Measurements from ENCODE around the gene RELT.

RELT gene

GRCh38 chr11:73388265-73389133, 12.3 kb downstream of the RELT start:
- H3K27me3 ChIP-seq (ENCODE audit: low read length) = no peaks in the 10 kb centered on the region
- peaks cover 70% of the 10 kb centered on the region for H3K79me2 ChIP-seq (ENCODE audit: insufficient read depth, low read length)
- TF ChIP-seq EZH2phosphoT487 (conservative IDR thresholded peaks at IDR 0.05; ENCODE audit: low read length) (no peak), CTCF (IDR thresholded peaks at IDR 0.05; ENCODE audit: insufficient read depth, low read length, poor library complexity, severe bottlenecking) (no peak)
- no peak overlapping the region for H3K27ac ChIP-seq (ENCODE audit: low read depth, low read length)
- H3K4me2 ChIP-seq (ENCODE audit: low read depth, low read length, poor library complexity, severe bottlenecking) = no peak overlapping the region
- H2AFZ ChIP-seq (ENCODE audit: low read depth, low read length, severe bottlenecking) = no peak overlapping the region
- no peaks in the 10 kb centered on the region for H3K9me3 ChIP-seq (ENCODE audit: insufficient read depth, low read length)
- peaks cover 7% of the 10 kb centered on the region for H3F3A ChIP-seq (ENCODE audit: insufficient read depth)
- no peak overlapping the region for H3K9ac ChIP-seq (ENCODE audit: low read length)
- H3K9me2 ChIP-seq (replicated peaks; ENCODE audit: insufficient read depth, low read length) = no peaks in the 10 kb centered on the region
- no peaks in the 10 kb centered on the region; the same call in 1 of the 2 replicates for H4K20me1 ChIP-seq (ENCODE audit: low read depth, low read length)
- H3K4me3 ChIP-seq (ENCODE audit: insufficient read depth, low read length, poor library complexity, severe bottlenecking) = no peak overlapping the region
- no peaks in the 10 kb centered on the region for H3K36me3 ChIP-seq (ENCODE audit: low read length)

DNA sequence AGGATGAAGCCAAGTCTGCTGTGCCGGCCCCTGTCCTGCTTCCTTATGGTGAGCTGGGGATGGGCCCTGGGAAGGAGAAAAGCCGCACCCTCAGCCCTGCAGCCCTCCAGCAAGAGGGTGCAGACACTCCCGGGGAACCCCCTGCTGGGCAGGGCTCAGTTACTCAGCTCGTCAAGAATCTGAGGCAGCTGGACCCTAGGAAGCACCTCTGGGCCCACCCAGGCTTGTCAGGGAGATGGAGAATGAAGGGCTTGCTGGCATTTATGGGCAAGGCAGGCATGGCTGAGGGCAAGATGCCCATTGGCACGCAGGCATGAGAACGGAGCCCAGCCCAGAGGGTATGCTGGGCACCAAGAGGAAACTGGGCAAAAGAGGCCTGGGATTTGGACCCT, 12.9 kb downstream of the RELT start:
- H4K20me1 ChIP-seq (ENCODE audit: low read depth, low read length) = no peaks in the 10 kb centered on the region; the same call in 1 of the 2 replicates
- H3K36me3 ChIP-seq (ENCODE audit: low read length) = no peaks in the 10 kb centered on the region
- peaks cover 64% of the 10 kb centered on the region for H3K79me2 ChIP-seq (ENCODE audit: insufficient read depth, low read length)
- no peak overlapping the region for H3K27ac ChIP-seq (ENCODE audit: low read depth, low read length)
- no peaks in the 10 kb centered on the region for H3K9me2 ChIP-seq (replicated peaks; ENCODE audit: insufficient read depth, low read length)
- TF ChIP-seq EZH2phosphoT487 (conservative IDR thresholded peaks at IDR 0.05; ENCODE audit: low read length) = no peak
- no peak for TF ChIP-seq CTCF (IDR thresholded peaks at IDR 0.05; ENCODE audit: insufficient read depth, low read length, poor library complexity, severe bottlenecking)
- no peak overlapping the region for H3K4me3 ChIP-seq (ENCODE audit: insufficient read depth, low read length, poor library complexity, severe bottlenecking)
- H3K9me3 ChIP-seq (ENCODE audit: insufficient read depth, low read length) = no peaks in the 10 kb centered on the region
- H3K4me2 ChIP-seq (ENCODE audit: low read depth, low read length, poor library complexity, severe bottlenecking) = no peak overlapping the region
- H3K9ac ChIP-seq (ENCODE audit: low read length) = no peak overlapping the region
- peaks cover 5% of the 10 kb centered on the region; the same call in 1 of the 2 replicates for H3F3A ChIP-seq (ENCODE audit: insufficient read depth)
- no peaks in the 10 kb centered on the region for H3K27me3 ChIP-seq (ENCODE audit: low read length)
- no peak overlapping the region for H2AFZ ChIP-seq (ENCODE audit: low read depth, low read length, severe bottlenecking)

DNA sequence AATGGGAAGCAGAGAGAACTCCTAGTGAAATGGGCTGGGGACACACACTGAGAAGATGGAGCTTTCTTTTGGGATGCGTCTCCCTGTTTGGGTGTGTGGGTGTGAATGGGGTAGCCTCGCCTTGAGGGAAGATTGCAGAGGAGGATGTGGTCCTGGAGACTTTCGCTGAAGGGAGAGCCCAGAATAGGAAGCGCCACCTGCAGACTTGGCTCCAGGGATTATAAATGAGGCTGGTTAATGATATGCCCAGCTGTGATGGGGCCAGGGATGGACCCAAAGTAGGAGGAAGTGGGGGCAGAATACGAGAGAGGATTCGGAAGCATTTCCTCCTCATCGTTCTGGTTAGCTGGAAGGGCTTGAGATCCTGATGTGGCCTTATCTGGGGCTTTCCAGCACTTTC, 13.7 kb downstream of the RELT start:
- Histone ChIP-seq H3K9ac (ENCODE audit: low read length) (no peak overlapping the region), H3K4me2 (ENCODE audit: low read depth, low read length, poor library complexity, severe bottlenecking) (no peak overlapping the region), H3K27ac (ENCODE audit: low read depth, low read length) (no peak overlapping the region)

More for the DNA sequence above, 13.7 kb downstream of the RELT start:
- Histone ChIP-seq H3K36me3 (ENCODE audit: low read length) (no peaks in the 10 kb centered on the region), H3K9me2 (replicated peaks; ENCODE audit: insufficient read depth, low read length) (no peaks in the 10 kb centered on the region), H3K4me3 (ENCODE audit: insufficient read depth, low read length, poor library complexity, severe bottlenecking) (no peak overlapping the region), H3K9me3 (ENCODE audit: insufficient read depth, low read length) (no peaks in the 10 kb centered on the region), H3K27me3 (ENCODE audit: low read length) (no peaks in the 10 kb centered on the region), H4K20me1 (ENCODE audit: low read depth, low read length) (no peaks in the 10 kb centered on the region; the same call in 1 of the 2 replicates), H3F3A (ENCODE audit: insufficient read depth) (no peaks in the 10 kb centered on the region), H2AFZ (ENCODE audit: low read depth, low read length, severe bottlenecking) (no peak overlapping the region), H3K79me2 (ENCODE audit: insufficient read depth, low read length) (peaks cover 57% of the 10 kb centered on the region)
- TF ChIP-seq CTCF (IDR thresholded peaks at IDR 0.05; ENCODE audit: insufficient read depth, low read length, poor library complexity, severe bottlenecking) (no peak), EZH2phosphoT487 (conservative IDR thresholded peaks at IDR 0.05; ENCODE audit: low read length) (no peak)
